Activated gamma-delta T cell (primary cell): ENCODE measurements around the gene RHBDL1.
A peak's percentile ranks its signal among the peaks of the same experiment; 100 is the strongest.

ENCODE experiments used
- DNase-seq: peaks from one replicate; lab custom pipeline; 2025; lab: John Stamatoyannopoulos, UW

The RHBDL1 gene

GRCh38 chr16:718922-719321, 43.5 kb downstream of the RHBDL1 start:
- DNase-seq = no peak

- no peak for DNase-seq
Measured at GRCh38 chr16:719815-720446, 44.5 kb downstream of the RHBDL1 start.

- no peak for DNase-seq
Measured at GRCh38 chr16:720447-720989, 45.0 kb downstream of the RHBDL1 start.

GRCh38 chr16:720990-721764, 45.7 kb downstream of the RHBDL1 start, which contains the start of gene ANTKMT:
ANTKMT (plus strand) TSS chr16:721146; CDS start chr16:721275, 129 bp downstream.
- peak; percentile 71 for DNase-seq

GRCh38 chr16:721765-722540, 46.5 kb downstream of the RHBDL1 start:
- peak; percentile 53 for DNase-seq

GRCh38 chr16:722835-723633, 47.6 kb downstream of the RHBDL1 start:
- no peak for DNase-seq

GRCh38 chr16:723695-724094, 48.2 kb downstream of the RHBDL1 start:
- no peak for DNase-seq

- DNase-seq = no peak
Measured at GRCh38 chr16:724188-725040, 48.9 kb downstream of the RHBDL1 start.

- no peak for DNase-seq
Measured at GRCh38 chr16:725041-725376, 49.5 kb downstream of the RHBDL1 start.

- no peak for DNase-seq
Measured at GRCh38 chr16:725463-726187, 50.2 kb downstream of the RHBDL1 start.

GRCh38 chr16:726188-726437, 50.6 kb downstream of the RHBDL1 start:
- DNase-seq = no peak

- peak; percentile 65 for DNase-seq
Measured at GRCh38 chr16:726438-727290, 51.2 kb downstream of the RHBDL1 start, which contains the start of the genes CCDC78 and HAGHL. CCDC78 (minus strand) TSS chr16:726443; CDS start chr16:726367, 76 bp downstream. HAGHL (plus strand) TSS chr16:727106; CDS start chr16:727510, 404 bp downstream.

GRCh38 chr16:727291-727977, 52.0 kb downstream of the RHBDL1 start:
- DNase-seq = no peak
